ENCODE data around the gene LIPF. TPM values are rescaled to one million over a fixed set of nuclear protein-coding genes. Genes with fewer than 3 reads are reported as not detected.
"Not testable (repeated sequence)": the region's sequence is repeated elsewhere in the genome, so short reads cannot be mapped to it uniquely, and the experiment has no call there.

Gene LIPF
- not detected for total RNA-seq

- DNase-seq (ENCODE audit: low spot score in 2 of 2) (no peak), FAIRE-seq (no peak)
Observed at GRCh38 chr10:88664142-88664541, at the start of gene LIPF. TSS of gene LIPF (plus strand) at chr10:88664442. CDS start at chr10:88667298, 2,856 bp downstream.

- FAIRE-seq: no peak
- peak in 1 of 2 donors; percentile 1 for DNase-seq (ENCODE audit: low spot score in 2 of 2)
Observed at GRCh38 chr10:88616250-88616977, 47.8 kb upstream of the LIPF start.

- FAIRE-seq (no peak), DNase-seq (ENCODE audit: low spot score in 2 of 2) (no peak)
Observed at GRCh38 chr10:88617772-88618300, 46.4 kb upstream of the LIPF start.

- no peak for DNase-seq (ENCODE audit: low spot score in 2 of 2)
- FAIRE-seq: no peak
Observed at GRCh38 chr10:88618496-88618895, 45.7 kb upstream of the LIPF start.

GRCh38 chr10:88620441-88620840 lies 43.8 kb upstream of the LIPF start:
- FAIRE-seq: no peak

GRCh38 chr10:88623835-88624234 lies 40.4 kb upstream of the LIPF start:
- FAIRE-seq: no peak

More at GRCh38 chr10:88620441-88620840, 43.8 kb upstream of the LIPF start:
- DNase-seq (ENCODE audit: low spot score in 2 of 2): no peak

GRCh38 chr10:88624840-88625239 lies 39.4 kb upstream of the LIPF start:
- DNase-seq (ENCODE audit: low spot score in 2 of 2): no peak
- FAIRE-seq: no peak

More at GRCh38 chr10:88623835-88624234, 40.4 kb upstream of the LIPF start:
- no peak for DNase-seq (ENCODE audit: low spot score in 2 of 2)

- FAIRE-seq: no peak
Observed at GRCh38 chr10:88640186-88640585, 24.1 kb upstream of the LIPF start.

GRCh38 chr10:88642209-88642608 lies 22.0 kb upstream of the LIPF start:
- no peak for FAIRE-seq
- DNase-seq (ENCODE audit: low spot score in 2 of 2): no peak

More at GRCh38 chr10:88640186-88640585, 24.1 kb upstream of the LIPF start:
- no peak for DNase-seq (ENCODE audit: low spot score in 2 of 2)

GRCh38 chr10:88642963-88643362 lies 21.3 kb upstream of the LIPF start:
- DNase-seq (ENCODE audit: low spot score in 2 of 2): no peak
- FAIRE-seq: no peak

GRCh38 chr10:88647061-88647615 lies 17.1 kb upstream of the LIPF start:
- FAIRE-seq: no peak
- DNase-seq (ENCODE audit: low spot score in 2 of 2): no peak

- FAIRE-seq (no peak), DNase-seq (ENCODE audit: low spot score in 2 of 2) (no peak)
Observed at GRCh38 chr10:88651101-88651551, 13.1 kb upstream of the LIPF start.

GRCh38 chr10:88652616-88653015 lies 11.6 kb upstream of the LIPF start:
- no peak for DNase-seq (ENCODE audit: low spot score in 2 of 2)

GRCh38 chr10:88657901-88658300 lies 6.3 kb upstream of the LIPF start:
- FAIRE-seq (no peak), DNase-seq (ENCODE audit: low spot score in 2 of 2) (no peak)

More at GRCh38 chr10:88652616-88653015, 11.6 kb upstream of the LIPF start:
- FAIRE-seq: no peak

GRCh38 chr10:88659725-88660597 lies 4.3 kb upstream of the LIPF start:
- no peak for FAIRE-seq

GRCh38 chr10:88660598-88660884 lies 3.7 kb upstream of the LIPF start:
- FAIRE-seq: no peak

More at GRCh38 chr10:88659725-88660597, 4.3 kb upstream of the LIPF start:
- DNase-seq (ENCODE audit: low spot score in 2 of 2): no peak

GRCh38 chr10:88661018-88661417 lies 3.2 kb upstream of the LIPF start:
- DNase-seq (ENCODE audit: low spot score in 2 of 2) (no peak), FAIRE-seq (no peak)

More at GRCh38 chr10:88660598-88660884, 3.7 kb upstream of the LIPF start:
- no peak for DNase-seq (ENCODE audit: low spot score in 2 of 2)

GRCh38 chr10:88661577-88661976 lies 2.7 kb upstream of the LIPF start:
- FAIRE-seq (no peak), DNase-seq (ENCODE audit: low spot score in 2 of 2) (no peak)

GRCh38 chr10:88663153-88663552 lies 1.1 kb upstream of the LIPF start:
- DNase-seq (ENCODE audit: low spot score in 2 of 2); FAIRE-seq: not testable (repeated sequence)

- FAIRE-seq (no peak), DNase-seq (ENCODE audit: low spot score in 2 of 2) (no peak)
Observed at GRCh38 chr10:88668465-88668864, 4.2 kb downstream of the LIPF start.

GRCh38 chr10:88670497-88670896 lies 6.3 kb downstream of the LIPF start:
- FAIRE-seq (no peak), DNase-seq (ENCODE audit: low spot score in 2 of 2) (no peak)
